HG03097 (cell line): ENCODE results near the gene NTSR2.
"Not testable (repeated sequence)": the region's sequence is repeated elsewhere in the genome, so short reads cannot be mapped to it uniquely, and the experiment has no call there.

Source experiments
- ATAC-seq: cut with Tn5 transposase; IDR thresholded peaks from one replicate; pipeline ENCODE4 v1.9.1; 2021; ENCODE audit not compliant: unreplicated experiment, low FRiP score

The NTSR2 gene

GRCh38 chr2:11680182-11680900 is 10.3 kb upstream of the NTSR2 start:
- no peak for ATAC-seq

DNA sequence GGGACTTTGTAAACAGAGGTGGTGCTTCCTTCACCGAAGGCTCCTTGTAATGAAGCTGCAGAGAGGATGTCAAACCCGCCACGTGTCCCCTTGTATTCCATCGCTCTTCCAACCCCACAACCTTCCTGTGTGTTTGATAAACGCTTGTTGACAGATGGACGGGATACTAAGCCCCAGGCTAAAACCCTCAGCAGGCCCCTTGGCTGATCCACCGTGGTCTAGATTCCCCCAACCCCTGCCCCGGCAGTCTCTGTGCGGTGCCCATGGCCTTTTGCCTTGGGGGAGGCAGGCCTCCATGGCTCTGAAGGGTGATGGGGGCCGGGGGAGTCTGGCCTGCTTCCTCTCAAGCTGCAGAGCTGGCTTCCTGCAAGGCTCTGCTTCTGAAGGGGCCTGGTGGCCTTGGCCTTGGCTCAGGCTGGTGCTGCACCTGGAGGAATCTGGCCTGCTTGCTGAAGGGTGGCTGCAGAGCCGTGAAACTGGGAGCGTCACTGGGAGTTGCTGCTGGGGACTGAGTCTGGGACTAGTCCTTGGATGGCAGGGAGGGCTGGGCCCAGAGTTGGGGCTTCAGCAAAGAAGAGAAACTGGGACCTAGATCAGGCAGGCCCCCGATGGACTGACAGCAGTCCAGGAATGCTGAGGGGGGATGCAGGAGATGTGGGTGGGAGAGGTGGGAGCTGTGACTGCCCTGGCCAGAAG is 9.6 kb upstream of the NTSR2 start:
- ATAC-seq = no peak

- no peak for ATAC-seq
Measured at GRCh38 chr2:11679016-11679415, 9.0 kb upstream of the NTSR2 start.

GRCh38 chr2:11678306-11678960 is 8.4 kb upstream of the NTSR2 start:
- ATAC-seq = no peak

DNA sequence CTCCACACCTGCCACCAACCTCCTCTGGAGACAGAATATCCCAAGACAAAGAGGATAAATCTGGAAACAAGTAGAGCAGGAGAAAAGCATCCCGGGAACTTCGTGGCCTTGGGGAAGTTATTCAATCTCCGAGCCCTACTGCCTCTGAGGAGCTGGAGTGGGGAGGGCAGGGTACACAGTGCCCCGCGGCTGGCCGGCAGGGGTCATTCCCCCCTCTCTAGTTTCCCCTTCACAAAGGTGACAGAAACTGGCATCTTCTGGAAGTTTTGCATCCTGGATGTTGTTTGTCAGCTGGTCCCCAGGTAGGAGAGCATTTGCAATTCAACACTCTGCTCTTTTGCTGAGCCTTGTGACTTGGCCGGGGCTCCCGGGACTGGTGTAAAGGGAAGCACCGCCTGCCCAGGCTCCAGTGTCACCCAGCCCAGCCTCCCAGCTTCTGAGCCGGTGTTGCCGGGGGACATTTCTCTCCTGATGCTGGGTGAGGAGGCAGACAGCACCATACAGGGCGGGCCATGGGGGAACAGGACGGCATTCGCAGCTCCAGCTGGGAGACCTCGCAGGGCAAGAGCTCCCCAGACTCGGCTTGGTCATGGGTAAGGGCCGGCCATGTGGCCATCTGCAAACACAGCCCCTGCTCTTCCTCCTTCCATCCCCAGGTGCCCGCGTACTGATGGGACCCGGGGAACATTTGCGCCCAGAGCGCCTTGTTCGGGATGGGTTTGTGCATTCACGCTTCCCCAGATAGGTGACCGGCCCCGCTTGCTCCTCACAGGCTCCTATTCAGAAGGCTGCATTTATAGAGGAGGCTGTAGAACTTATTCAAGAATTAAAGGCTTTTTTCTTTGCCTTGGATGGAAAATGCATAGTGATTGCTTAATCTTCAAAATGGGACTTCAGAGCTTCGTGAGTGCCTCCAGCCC is 7.4 kb upstream of the NTSR2 start:
- ATAC-seq = no peak

- ATAC-seq = no peak
Measured at GRCh38 chr2:11676640-11677039, 6.6 kb upstream of the NTSR2 start.

GRCh38 chr2:11675423-11676112 is 5.6 kb upstream of the NTSR2 start:
- ATAC-seq = no peak

DNA sequence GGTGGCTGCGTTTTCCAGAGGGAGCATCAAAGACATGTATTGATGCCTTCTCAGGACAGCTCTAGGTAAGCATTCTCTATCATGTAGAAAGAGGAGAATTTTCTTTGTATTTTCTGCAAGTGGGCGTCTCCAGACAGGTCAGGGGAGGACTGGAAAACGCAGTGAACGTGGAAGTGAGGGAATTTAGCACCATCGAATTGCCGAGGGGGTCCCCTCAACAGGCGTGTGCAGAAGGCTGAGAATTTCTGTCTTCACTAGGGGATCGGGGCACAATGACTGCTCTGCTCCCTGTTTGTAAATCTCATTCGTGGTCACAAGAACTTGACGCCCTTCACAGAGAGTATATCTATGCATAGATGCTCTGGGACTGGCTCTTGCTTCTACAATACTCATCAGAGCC is 5.0 kb upstream of the NTSR2 start:
- no peak for ATAC-seq

DNA sequence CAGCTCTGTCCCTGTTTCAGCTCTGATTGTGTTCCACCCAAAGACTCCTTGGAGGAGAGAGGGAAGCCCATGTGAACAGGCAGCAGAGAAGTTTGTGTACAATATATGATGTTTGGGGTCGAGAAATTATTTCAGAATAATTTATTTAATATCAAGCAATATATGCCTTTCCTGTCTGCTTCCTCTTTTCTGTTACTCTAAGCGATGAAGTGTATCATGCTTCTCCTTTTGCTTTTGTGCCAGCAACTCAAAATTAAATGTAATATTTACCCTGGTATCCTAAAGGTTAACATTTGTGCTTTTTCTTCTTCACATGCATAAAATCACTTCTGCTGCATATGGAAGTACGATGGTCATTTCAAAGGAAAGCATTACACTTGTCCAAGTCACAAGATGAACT is 2.4 kb upstream of the NTSR2 start:
- no peak for ATAC-seq

- no peak for ATAC-seq
Measured at GRCh38 chr2:11667866-11668637, 1.9 kb downstream of the NTSR2 start.

DNA sequence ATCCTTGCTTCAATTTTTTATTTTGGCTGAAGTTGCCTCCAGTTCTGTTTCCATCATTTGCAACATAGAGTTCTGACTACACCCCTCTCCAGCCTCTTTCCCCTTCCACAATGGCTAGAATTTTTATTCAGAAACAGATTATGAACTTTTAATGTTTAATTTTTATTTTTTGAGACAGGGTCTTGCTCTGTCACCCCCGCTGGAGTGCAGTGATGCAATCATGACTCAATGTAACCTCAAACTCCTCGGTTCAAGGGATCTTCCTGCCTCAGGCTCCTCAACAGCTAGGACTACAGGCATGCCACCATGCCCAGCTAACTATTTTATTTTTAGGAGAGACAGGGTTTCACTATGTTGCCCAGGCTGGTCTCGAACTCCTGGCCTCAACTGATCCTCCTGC is 2.8 kb downstream of the NTSR2 start:
- no peak for ATAC-seq

DNA sequence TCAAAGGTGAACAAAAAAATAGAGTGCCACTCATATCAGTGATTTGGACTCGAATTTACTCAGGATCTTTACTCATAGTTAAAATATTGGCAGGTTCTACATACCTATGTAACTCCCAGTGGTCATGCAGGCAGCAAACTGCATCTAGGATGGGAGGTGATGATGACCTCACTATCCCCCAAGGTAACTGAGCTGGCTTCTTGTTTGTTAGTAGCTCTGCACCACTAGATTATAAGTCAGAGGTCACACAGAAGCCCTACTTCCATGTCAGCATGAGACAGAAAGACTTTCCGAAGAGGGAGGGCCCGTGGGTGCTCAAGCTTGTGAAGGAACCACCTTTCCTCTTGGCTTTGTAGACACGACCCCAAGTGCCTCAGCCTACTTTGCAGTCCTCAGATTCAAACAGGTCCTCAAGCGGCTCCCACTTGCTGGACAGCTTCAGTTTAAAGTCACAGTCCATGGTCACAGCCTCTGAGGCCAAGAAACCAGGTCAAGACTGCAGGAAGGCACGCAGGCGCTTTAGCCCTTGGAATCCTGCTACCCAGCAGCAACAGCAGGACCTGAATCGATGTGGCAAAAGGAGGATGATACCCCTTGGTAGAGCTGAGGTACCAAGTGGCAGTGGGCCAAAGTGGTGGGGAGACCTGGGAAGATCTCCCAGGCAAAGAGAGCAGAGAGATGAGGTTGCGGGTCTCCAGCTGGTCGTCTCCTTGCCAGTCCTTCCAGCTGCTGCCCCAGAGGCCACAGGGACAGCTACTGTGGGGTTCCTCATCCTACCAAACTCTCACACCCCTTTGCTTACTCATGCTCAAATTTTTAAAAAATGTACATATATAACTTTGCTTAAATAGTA is 4.3 kb downstream of the NTSR2 start:
- no peak for ATAC-seq

- no peak for ATAC-seq
Measured at GRCh38 chr2:11665028-11665427, 5.0 kb downstream of the NTSR2 start.

DNA sequence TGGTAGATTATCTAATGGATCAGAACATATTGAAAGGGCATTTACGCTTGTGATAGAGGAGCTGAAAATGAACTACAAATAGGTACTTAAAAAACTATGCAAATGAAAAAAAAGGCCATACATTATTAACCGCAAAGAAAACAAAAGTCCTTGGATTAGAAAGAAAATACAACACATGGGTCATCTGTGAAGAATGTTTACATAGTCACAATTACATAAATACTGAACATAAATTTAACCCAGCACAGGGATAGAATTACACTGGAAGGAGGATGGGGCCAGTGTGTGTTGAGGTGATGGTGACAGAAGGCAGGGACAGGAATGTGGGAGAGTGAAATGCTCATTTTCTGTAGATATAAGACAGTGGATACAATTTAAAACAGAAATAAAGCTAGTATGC is 6.6 kb downstream of the NTSR2 start:
- ATAC-seq = no peak

GRCh38 chr2:11662882-11663281 is 7.1 kb downstream of the NTSR2 start:
- no peak for ATAC-seq

GRCh38 chr2:11661891-11662435 is 8.0 kb downstream of the NTSR2 start:
- no peak for ATAC-seq

DNA sequence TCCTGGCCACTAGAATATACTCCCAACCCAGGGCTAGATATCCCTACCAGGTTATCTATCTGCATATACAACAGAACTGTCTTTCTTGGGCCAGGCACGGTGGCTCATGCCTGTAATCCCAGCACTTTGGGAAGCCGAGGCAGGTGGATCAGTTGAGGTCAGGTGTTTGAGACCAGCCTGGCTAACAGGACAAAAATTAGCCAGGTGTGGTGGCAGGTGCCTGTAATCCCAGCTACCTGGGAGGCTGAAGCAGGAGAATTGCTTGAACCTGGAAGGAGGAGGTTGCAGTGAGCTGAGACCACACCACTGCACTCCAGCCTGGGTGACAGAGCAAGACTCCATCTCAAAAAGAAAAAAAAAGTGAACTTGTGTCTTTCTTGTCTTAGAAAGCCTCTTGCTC is 9.6 kb downstream of the NTSR2 start:
- ATAC-seq = not testable (repeated sequence)

- no peak for ATAC-seq
Measured at GRCh38 chr2:11659851-11660250, 10.1 kb downstream of the NTSR2 start.
